HepG2 (cell line): ENCODE results near the gene TMEM269. TPM values are rescaled to one million over a fixed set of nuclear protein-coding genes. Genes with fewer than 3 reads are reported as not detected.
A peak's percentile ranks its signal among the peaks of the same experiment; 100 is the strongest.

Experiments used
- ATAC-seq: fragments of 200-7000 bp; cut with Tn5 transposase; 3 replicates; pipeline ENCODE4 v1.9.1; 2020; ENCODE audit warnings: mild to moderate bottlenecking, moderate library complexity
- BruUV-seq: library from RNA; stranded (reverse); fragments of 400-500 nt; replicated peaks from 2 replicates; lab custom pipeline; 2021; lab: Mats Ljungman, UMichigan
- CTCF ChIA-PET: fragments of 300-600 bp; formaldehyde crosslinking; extraction: SDS; loops from one replicate; lab custom pipeline; 2021; ENCODE audit warnings: low total read pairs, inconsistent platforms, low intra/inter-chr PET ratio; lab: Yijun Ruan, JAX
- POLR2A ChIA-PET: fragments of 350-600 bp; sonication (Branson Sonifier 250); formaldehyde crosslinking; loops from one replicate; lab custom pipeline; 2020; ENCODE audit warnings: antibody characterized with exemption, inconsistent platforms; lab: Yijun Ruan, JAX
- DNase-seq: peaks from one replicate; pipeline ENCODE4 v3.0.0-alpha.2; 2015; ENCODE audit warnings: low spot score
- FAIRE-seq: peaks from 3 replicates; lab custom pipeline; 2011; peaks lifted over from hg19 to GRCh38; lab: Jason Lieb, UNC
- H2AFZ ChIP-seq: one replicate; pipeline ENCODE4 v1.6.1; 2011; ENCODE audit warnings: low read length, inconsistent platforms
- H3K27ac ChIP-seq: fragments of 300-600 bp; 3 replicates; pipeline ENCODE4 v1.8.0; 2011; ENCODE audit warnings: mixed run types, mild to moderate bottlenecking, mixed read lengths, low read length, inconsistent platforms; ENCODE audit not compliant: insufficient read depth; ENCODE audit errors: extremely low read length
- H3K27me3 ChIP-seq, 2 experiments: fragments of 200-600 bp in 1 of 2; 2 replicates in 1 of 2; 3 replicates in 1 of 2; pipeline versions ENCODE4 v1.6.0 to v1.8.0; 2011; ENCODE audit warnings: low read length in 2 of 2, mild to moderate bottlenecking in 2 of 2, moderate library complexity in 2 of 2, inconsistent platforms in 1 of 2; ENCODE audit not compliant: insufficient read depth in 2 of 2, control insufficient read depth in 1 of 2
- H3K36me3 ChIP-seq, 2 experiments: fragments of 200-600 bp in 1 of 2; replicated peaks in 1 of 2; 2 replicates in 1 of 2; 3 replicates in 1 of 2; pipeline versions ENCODE4 v1.5.1 to v1.8.0; 2011; ENCODE audit warnings: low read length in 2 of 2, inconsistent platforms in 1 of 2; ENCODE audit not compliant: insufficient read depth in 2 of 2, control insufficient read depth in 1 of 2
- H3K4me1 ChIP-seq: 2 replicates; pipeline ENCODE4 v1.5.1; 2012; ENCODE audit warnings: low read length, inconsistent platforms; ENCODE audit not compliant: insufficient read depth
- H3K4me2 ChIP-seq: 2 replicates; pipeline ENCODE4 v1.6.0; 2011; ENCODE audit warnings: low read depth, low read length, inconsistent platforms
- H3K4me3 ChIP-seq, 3 experiments: fragments of 200-600 bp in 1 of 3; sonication (generic), shearing (Covaris generic) in 1 of 3; replicated peaks in 1 of 3; 2 replicates each; pipeline ENCODE4 v1.5.1; 2011 to 2016; ENCODE audit warnings: low read length in 3 of 3, inconsistent platforms in 2 of 3, low read depth in 2 of 3, mild to moderate bottlenecking in 2 of 3, control low read depth in 1 of 3, mixed read lengths in 1 of 3; ENCODE audit not compliant: insufficient read depth in 1 of 3
- H3K79me2 ChIP-seq: one replicate; pipeline ENCODE4 v1.6.1; 2011; ENCODE audit warnings: low read length, inconsistent platforms; ENCODE audit not compliant: insufficient read depth
- H3K9ac ChIP-seq: 2 replicates; pipeline ENCODE4 v1.6.0; 2011; ENCODE audit warnings: mild to moderate bottlenecking, low read depth, low read length, inconsistent platforms; ENCODE audit not compliant: insufficient read depth
- H3K9me3 ChIP-seq: 2 replicates; pipeline ENCODE4 v1.5.1; 2012; ENCODE audit warnings: mild to moderate bottlenecking, low read length
- H4K20me1 ChIP-seq: 2 replicates; pipeline ENCODE4 v1.6.0; 2011; ENCODE audit warnings: inconsistent platforms, mild to moderate bottlenecking, low read length, moderate library complexity; ENCODE audit not compliant: insufficient read depth
- AGO2 ChIP-seq: fragments of 200-400 bp; formaldehyde crosslinking; optimal IDR thresholded peaks from 2 replicates; pipeline ENCODE3; 2017; ENCODE audit warnings: mild to moderate bottlenecking, low read depth, low read length, moderate library complexity
- GZF1 ChIP-seq: sonication (generic); formaldehyde crosslinking; IDR thresholded peaks from 2 replicates; pipeline ENCODE4 v1.5.1; 2020; ENCODE audit warnings: mild to moderate bottlenecking, missing genetic modification reagents
- JUN ChIP-seq: sonication (generic); formaldehyde crosslinking; IDR thresholded peaks from 2 replicates; pipeline ENCODE4 v1.4.0; 2020; ENCODE audit warnings: mild to moderate bottlenecking, missing genetic modification reagents
- MTF2 ChIP-seq: sonication (generic); formaldehyde crosslinking; IDR thresholded peaks from 2 replicates; pipeline ENCODE4 v1.5.0; 2020; ENCODE audit warnings: missing genetic modification reagents, borderline replicate concordance
- NCOA5 ChIP-seq: sonication (generic); formaldehyde crosslinking; IDR thresholded peaks from 2 replicates; pipeline ENCODE4 v1.4.0; 2020; ENCODE audit warnings: missing genetic modification reagents
- NR2F1 ChIP-seq, 2 experiments: fragments of 450-650 bp in 1 of 2; formaldehyde crosslinking in 1 of 2; IDR thresholded peaks; 2 replicates each; pipeline versions ENCODE4 v1.5.0 to v1.6.1; 2016 to 2020; ENCODE audit warnings: mild to moderate bottlenecking in 1 of 2, missing compliant biosample characterization in 1 of 2, missing genetic modification reagents in 1 of 2, moderate library complexity in 1 of 2
- SAP130 ChIP-seq: IDR thresholded peaks from 2 replicates; pipeline ENCODE4 v1.6.1; 2016; ENCODE audit warnings: low read depth
- SRY ChIP-seq: sonication (generic); formaldehyde crosslinking; IDR thresholded peaks from 2 replicates; pipeline ENCODE4 v1.8.0; 2022; ENCODE audit warnings: mild to moderate bottlenecking, missing genetic modification reagents
- TAF1 ChIP-seq: sonication (generic); formaldehyde crosslinking; IDR thresholded peaks from 2 replicates; pipeline ENCODE4 v1.4.0; 2020; ENCODE audit warnings: missing genetic modification reagents
- ZNF549 ChIP-seq: sonication (generic); formaldehyde crosslinking; IDR thresholded peaks from 2 replicates; pipeline ENCODE4 v1.5.0; 2020; ENCODE audit warnings: missing genetic modification reagents
- ZNF552 ChIP-seq: sonication (generic); formaldehyde crosslinking; IDR thresholded peaks from 2 replicates; pipeline ENCODE4 v1.9.0; 2022; ENCODE audit warnings: missing genetic modification reagents, mild to moderate bottlenecking, borderline replicate concordance
- WGBS: methylation state at CpG from one replicate; pipeline ENCODE4 v1.1.6; 2017; ENCODE audit warnings: low lambda C conversion rate; 5-methylcytosine and 5-hydroxymethylcytosine counted together
- in situ Hi-C: cut with HindIII; loops from 2 replicates; pipeline ENCODE4 v1.10.0; 2017; ENCODE audit warnings: low pct_unique_long_range_greater_than_20kb; ENCODE audit not compliant: extremely low pct_ligation_motif_present
- intact Hi-C: fragments of 100-400 bp; cut with micrococcal nuclease; formaldehyde crosslinking; loops from one replicate; pipeline ENCODE4 v1.10.0; 2022; ENCODE audit not compliant: unreplicated experiment
- polyA plus RNA-seq, 8 experiments: library from polyadenylated mRNA; depleted of rRNA in 3 of 8; stranded (reverse) in 7 of 8; unstranded in 1 of 8; fragments of >200 nt; fragmentation: Illumina TruSeq in 4 of 8; extraction: Trizol in 4 of 8; gene quantifications; 2 replicates each; pipeline versions ENCODE4 v1.2.1 to v1.2.3, GENCODE V29; 2011 to 2016; ENCODE audit warnings: low read depth in 4 of 8, missing spikeins in 1 of 8, mixed read lengths in 1 of 8; ENCODE audit not compliant: insufficient read depth in 1 of 8
- total RNA-seq, 5 experiments: library from RNA; depleted of rRNA; stranded (reverse); fragments of >200 nt; fragmentation: Illumina TruSeq; extraction: Trizol; gene quantifications; 2 replicates each; pipeline ENCODE4 v1.2.3, GENCODE V29; 2016; ENCODE audit warnings: low read depth in 1 of 5
- TF ChIP-seq, protein P1 (sequence below): sonication (generic); formaldehyde crosslinking; IDR thresholded peaks from 2 replicates; pipeline ENCODE4 v1.9.0; 2022; ENCODE audit warnings: missing genetic modification reagents, mild to moderate bottlenecking, borderline replicate concordance
- TF ChIP-seq, protein P2 (sequence below): sonication (generic); formaldehyde crosslinking; IDR thresholded peaks from 2 replicates; pipeline ENCODE4 v1.4.0; 2020; ENCODE audit warnings: missing genetic modification reagents, borderline replicate concordance
- TF ChIP-seq, protein P3 (sequence below): IDR thresholded peaks from 2 replicates; pipeline ENCODE4 v1.6.1; 2016; ENCODE audit warnings: missing compliant biosample characterization, missing genetic modification reagents, borderline replicate concordance
- TF ChIP-seq, protein P4 (sequence below): sonication (generic); formaldehyde crosslinking; conservative IDR thresholded peaks from 2 replicates; pipeline ENCODE4 v1.4.0; 2020; ENCODE audit warnings: missing genetic modification reagents

TMEM269 gene
- total and polyA plus RNA-seq, 2 of the 13 experiments (the other 11 are each of a cell fraction or from before 2014, with no cell fraction given) = 0.15 to 0.21 TPM

DNA sequence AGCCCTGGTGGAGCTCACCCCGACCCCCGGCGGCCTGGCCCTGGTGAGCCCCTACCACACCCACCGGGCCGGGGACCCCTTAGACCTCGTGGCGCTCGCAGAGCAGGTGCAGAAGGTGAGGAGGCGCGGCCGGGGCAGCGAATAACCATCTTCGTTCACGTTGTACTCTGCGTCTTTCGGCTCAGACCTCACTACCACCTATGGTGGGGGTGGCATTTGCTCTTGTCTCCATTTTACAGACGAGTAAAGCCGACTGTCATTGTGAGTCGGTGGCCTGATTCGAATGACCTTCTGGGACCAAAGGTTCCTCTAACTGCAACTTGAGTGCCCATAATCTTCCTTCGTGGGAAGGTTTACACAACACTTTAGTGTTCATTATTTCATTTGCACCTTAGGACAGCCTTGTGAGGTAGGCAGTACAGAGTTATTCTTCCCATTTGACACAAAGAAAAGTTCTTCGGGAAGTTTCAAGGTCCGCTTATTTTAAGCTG is 17.2 kb upstream of the TMEM269 start (continued):
- TF ChIP-seq NCOA5 (CRISPR knock-in tag) (no peak), SAP130 (CRISPR knock-in tag) (peak; percentile 59), AGO2 (peak; percentile 10), TAF1 (CRISPR knock-in tag) (no peak), SRY (0 out of 2 replicates have a peak, but pooled peaks have one; percentile 14), JUN (CRISPR knock-in tag) (no peak), MTF2 (CRISPR knock-in tag) (peak; percentile 17; the same call in 1 of the 2 replicates), GZF1 (CRISPR knock-in tag) (peak; percentile 55; the same call in 1 of the 2 replicates)
- TF ChIP-seq, protein P1, sequence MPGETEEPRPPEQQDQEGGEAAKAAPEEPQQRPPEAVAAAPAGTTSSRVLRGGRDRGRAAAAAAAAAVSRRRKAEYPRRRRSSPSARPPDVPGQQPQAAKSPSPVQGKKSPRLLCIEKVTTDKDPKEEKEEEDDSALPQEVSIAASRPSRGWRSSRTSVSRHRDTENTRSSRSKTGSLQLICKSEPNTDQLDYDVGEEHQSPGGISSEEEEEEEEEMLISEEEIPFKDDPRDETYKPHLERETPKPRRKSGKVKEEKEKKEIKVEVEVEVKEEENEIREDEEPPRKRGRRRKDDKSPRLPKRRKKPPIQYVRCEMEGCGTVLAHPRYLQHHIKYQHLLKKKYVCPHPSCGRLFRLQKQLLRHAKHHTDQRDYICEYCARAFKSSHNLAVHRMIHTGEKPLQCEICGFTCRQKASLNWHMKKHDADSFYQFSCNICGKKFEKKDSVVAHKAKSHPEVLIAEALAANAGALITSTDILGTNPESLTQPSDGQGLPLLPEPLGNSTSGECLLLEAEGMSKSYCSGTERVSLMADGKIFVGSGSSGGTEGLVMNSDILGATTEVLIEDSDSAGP (CRISPR knock-in tag) = peak; percentile 62; the same call in 1 of the 2 replicates

DNA sequence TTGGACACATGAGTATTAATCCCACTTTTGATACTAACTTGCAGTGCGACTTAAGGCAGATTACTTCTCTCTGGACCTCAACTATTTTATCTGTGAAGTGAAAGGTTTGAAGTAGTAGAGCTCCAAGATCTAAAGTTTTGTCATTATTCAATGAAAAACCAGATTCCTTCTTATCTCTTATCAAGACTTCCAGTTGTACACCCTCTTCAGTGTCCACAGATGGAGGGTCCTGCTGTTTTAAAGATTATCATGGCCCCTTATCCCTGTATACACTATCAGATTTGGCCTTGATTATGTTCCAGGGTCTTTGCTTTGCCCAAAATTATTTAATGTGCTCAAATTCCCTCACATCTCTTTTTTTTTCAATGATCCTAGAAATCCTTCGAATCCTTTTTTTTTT is 16.6 kb upstream of the TMEM269 start:
- peaks cover 79% of the 10 kb centered on the region for H3K79me2 ChIP-seq
- H3K4me1 ChIP-seq = peaks cover 51% of the 10 kb centered on the region
- intact Hi-C loops (loop anchor here (5.0 kb wide), 1 partner anchor 49 kb away; the partner anchor contains the start of genes ERMAP and SVBP), in situ Hi-C loops (no loop called here)
- H3K36me3 ChIP-seq = peaks cover 1 to 8% of the 10 kb centered on the region in 2 experiments; a peak in 3 of 5 replicates
- H3K27me3 ChIP-seq = peaks cover 0 to 4% of the 10 kb centered on the region in 2 experiments; a peak in 1 of 5 replicates
- no peak for DNase-seq
- POLR2A ChIA-PET = interaction anchor here (2.8 kb wide), 1 partner anchor 78 kb away, joined by 29 read pairs; the partner anchor contains the start of gene ZNF691
- no peak for FAIRE-seq
- BruUV-seq = TSS peak; percentile 69
- peak overlapping the region; percentile 95 to 99 (median 97); a peak in 5 of 6 replicates for H3K4me3 ChIP-seq
- 56% methylated on average over 2 of the region's 2 CpGs for WGBS
- H2AFZ ChIP-seq = no peak overlapping the region
- H3K9me3 ChIP-seq = no peaks in the 10 kb centered on the region
- CTCF ChIA-PET = no interaction called here
- no peak for ATAC-seq
- H4K20me1 ChIP-seq = no peaks in the 10 kb centered on the region; the same call in 1 of the 2 replicates
- H3K27ac ChIP-seq = peak overlapping the region; percentile 77
- peak overlapping the region; percentile 81 for H3K4me2 ChIP-seq
- H3K9ac ChIP-seq = peak overlapping the region; percentile 93
- TF ChIP-seq, protein P2, sequence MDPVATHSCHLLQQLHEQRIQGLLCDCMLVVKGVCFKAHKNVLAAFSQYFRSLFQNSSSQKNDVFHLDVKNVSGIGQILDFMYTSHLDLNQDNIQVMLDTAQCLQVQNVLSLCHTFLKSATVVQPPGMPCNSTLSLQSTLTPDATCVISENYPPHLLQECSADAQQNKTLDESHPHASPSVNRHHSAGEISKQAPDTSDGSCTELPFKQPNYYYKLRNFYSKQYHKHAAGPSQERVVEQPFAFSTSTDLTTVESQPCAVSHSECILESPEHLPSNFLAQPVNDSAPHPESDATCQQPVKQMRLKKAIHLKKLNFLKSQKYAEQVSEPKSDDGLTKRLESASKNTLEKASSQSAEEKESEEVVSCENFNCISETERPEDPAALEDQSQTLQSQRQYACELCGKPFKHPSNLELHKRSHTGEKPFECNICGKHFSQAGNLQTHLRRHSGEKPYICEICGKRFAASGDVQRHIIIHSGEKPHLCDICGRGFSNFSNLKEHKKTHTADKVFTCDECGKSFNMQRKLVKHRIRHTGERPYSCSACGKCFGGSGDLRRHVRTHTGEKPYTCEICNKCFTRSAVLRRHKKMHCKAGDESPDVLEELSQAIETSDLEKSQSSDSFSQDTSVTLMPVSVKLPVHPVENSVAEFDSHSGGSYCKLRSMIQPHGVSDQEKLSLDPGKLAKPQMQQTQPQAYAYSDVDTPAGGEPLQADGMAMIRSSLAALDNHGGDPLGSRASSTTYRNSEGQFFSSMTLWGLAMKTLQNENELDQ = no peak
- TF ChIP-seq NCOA5 (CRISPR knock-in tag) = no peak
- no peak for TF ChIP-seq NR2F1 (CRISPR knock-in tag; IDR thresholded peaks at IDR 0.05)
- no peak for TF ChIP-seq ZNF549 (CRISPR knock-in tag)
- TF ChIP-seq, protein P3, sequence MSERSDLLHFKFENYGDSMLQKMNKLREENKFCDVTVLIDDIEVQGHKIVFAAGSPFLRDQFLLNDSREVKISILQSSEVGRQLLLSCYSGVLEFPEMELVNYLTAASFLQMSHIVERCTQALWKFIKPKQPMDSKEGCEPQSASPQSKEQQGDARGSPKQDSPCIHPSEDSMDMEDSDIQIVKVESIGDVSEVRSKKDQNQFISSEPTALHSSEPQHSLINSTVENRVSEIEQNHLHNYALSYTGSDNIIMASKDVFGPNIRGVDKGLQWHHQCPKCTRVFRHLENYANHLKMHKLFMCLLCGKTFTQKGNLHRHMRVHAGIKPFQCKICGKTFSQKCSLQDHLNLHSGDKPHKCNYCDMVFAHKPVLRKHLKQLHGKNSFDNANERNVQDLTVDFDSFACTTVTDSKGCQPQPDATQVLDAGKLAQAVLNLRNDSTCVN (CRISPR knock-in tag) = no peak
- TF ChIP-seq, protein P4, sequence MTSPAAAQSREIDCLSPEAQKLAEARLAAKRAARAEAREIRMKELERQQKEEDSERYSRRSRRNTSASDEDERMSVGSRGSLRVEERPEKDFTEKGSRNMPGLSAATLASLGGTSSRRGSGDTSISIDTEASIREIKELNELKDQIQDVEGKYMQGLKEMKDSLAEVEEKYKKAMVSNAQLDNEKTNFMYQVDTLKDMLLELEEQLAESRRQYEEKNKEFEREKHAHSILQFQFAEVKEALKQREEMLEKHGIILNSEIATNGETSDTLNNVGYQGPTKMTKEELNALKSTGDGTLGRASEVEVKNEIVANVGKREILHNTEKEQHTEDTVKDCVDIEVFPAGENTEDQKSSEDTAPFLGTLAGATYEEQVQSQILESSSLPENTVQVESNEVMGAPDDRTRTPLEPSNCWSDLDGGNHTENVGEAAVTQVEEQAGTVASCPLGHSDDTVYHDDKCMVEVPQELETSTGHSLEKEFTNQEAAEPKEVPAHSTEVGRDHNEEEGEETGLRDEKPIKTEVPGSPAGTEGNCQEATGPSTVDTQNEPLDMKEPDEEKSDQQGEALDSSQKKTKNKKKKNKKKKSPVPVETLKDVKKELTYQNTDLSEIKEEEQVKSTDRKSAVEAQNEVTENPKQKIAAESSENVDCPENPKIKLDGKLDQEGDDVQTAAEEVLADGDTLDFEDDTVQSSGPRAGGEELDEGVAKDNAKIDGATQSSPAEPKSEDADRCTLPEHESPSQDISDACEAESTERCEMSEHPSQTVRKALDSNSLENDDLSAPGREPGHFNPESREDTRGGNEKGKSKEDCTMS (CRISPR knock-in tag) = no peak
- no peak for TF ChIP-seq ZNF552 (CRISPR knock-in tag)
